Gastroesophageal sphincter (tissue), 3 donors: ENCODE results near the gene KLF6.

Experiments used
- CTCF ChIP-seq, 4 experiments: fragments of 200-600 bp in 2 of 4; fragments of 450-650 bp in 2 of 4; sonication (generic) in 1 of 4; IDR thresholded peaks; one replicate each; pipeline ENCODE4 v1.5.1; 2017 to 2019; ENCODE audit warnings: antibody characterized with exemption in 4 of 4, mild to moderate bottlenecking in 2 of 4, moderate library complexity in 2 of 4
- EP300 ChIP-seq: sonication (generic); formaldehyde crosslinking; IDR thresholded peaks from one replicate; pipeline ENCODE4 v1.6.1; 2017; ENCODE audit warnings: antibody characterized with exemption, mild to moderate bottlenecking
- POLR2A ChIP-seq, 2 donors: fragments of 450-650 bp; IDR thresholded peaks; one replicate each; pipeline ENCODE4 v1.6.1; 2017; ENCODE audit warnings: antibody characterized with exemption in 2 of 2, mild to moderate bottlenecking in 2 of 2, moderate library complexity in 1 of 2

DNA sequence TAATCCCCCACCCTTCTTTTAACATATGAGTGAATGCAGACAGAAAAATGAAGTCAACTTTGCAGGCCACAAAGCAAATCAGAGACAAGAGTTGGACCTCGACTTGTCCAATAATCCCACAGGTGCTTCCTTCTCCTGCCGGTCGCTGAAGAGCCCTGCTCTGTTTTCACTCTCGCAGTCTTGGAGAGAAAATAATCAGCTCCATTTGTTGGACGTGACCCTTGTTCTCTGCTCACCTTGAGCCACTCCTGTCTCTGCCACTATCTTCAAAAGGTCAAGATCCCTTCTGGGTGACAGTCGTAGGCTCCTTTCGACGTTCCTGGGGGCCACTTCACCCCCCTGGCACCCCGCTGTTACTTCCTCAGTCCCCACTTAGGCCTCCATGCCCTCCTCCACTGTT, 2.8 kb upstream of the KLF6 start:
- TF ChIP-seq CTCF (IDR thresholded peaks at IDR 0.05) (no peak), EP300 (no peak), POLR2A (IDR thresholded peaks at IDR 0.05) (no peak)
